Left lung (tissue), 10 donors: Measurements from ENCODE around the gene TMEM86A. TPM values are rescaled to one million over a fixed set of nuclear protein-coding genes. Genes with fewer than 3 reads are reported as not detected.

Experiments
- ATAC-seq: fragments of 200-7000 bp; cut with Tn5 transposase; one replicate; pipeline ENCODE4 v1.9.1; 2020; ENCODE audit warnings: moderate library complexity
- DNase-seq, 4 donors: peaks; one replicate each; pipeline ENCODE4 v3.0.0-alpha.2; 2013 to 2020
- H3K27ac ChIP-seq, 2 donors: fragments of 200-600 bp; sonication (generic) in 1 of 2; one replicate each; pipeline versions ENCODE4 v1.5.0 to v1.8.0; 2020 to 2021
- H3K27me3 ChIP-seq, 2 donors: fragments of 200-600 bp; sonication (generic) in 1 of 2; one replicate each; pipeline versions ENCODE4 v1.5.0 to v1.8.0; 2020 to 2021
- H3K36me3 ChIP-seq, 2 donors: fragments of 200-600 bp; sonication (generic) in 1 of 2; one replicate each; pipeline versions ENCODE4 v1.5.0 to v1.8.0; 2020 to 2021
- H3K4me1 ChIP-seq, 2 donors: fragments of 200-600 bp; one replicate each; pipeline ENCODE4 v1.8.0; 2021
- H3K4me3 ChIP-seq, 2 donors: fragments of 200-600 bp; sonication (generic) in 1 of 2; one replicate each; pipeline versions ENCODE4 v1.5.0 to v1.8.0; 2020 to 2021; ENCODE audit warnings: mild to moderate bottlenecking in 1 of 2
- H3K9me3 ChIP-seq, 2 donors: fragments of 200-600 bp; sonication (generic) in 1 of 2; one replicate each; pipeline versions ENCODE4 v1.5.0 to v1.8.0; 2020 to 2021
- intact Hi-C, 2 donors: fragments of 100-400 bp; cut with DNase I; formaldehyde crosslinking; loops; one replicate each; pipeline versions ENCODE4 v1.11.2 to v1.14.2; 2022
- polyA plus RNA-seq, 6 donors: library from polyadenylated mRNA; unstranded; fragments of 120-200 nt; gene quantifications; one replicate each; pipeline ENCODE4 v1.2.1, GENCODE V29; 2013; ENCODE audit not compliant: insufficient read length in 6 of 6
- total RNA-seq, 2 donors: library from RNA; stranded (reverse); fragmentation: NEBNext Ultra II Directional; extraction: Animal tissue kit (Norgen Biotek cat#: 25700); gene quantifications; one replicate each; pipeline ENCODE4 v1.2.1, GENCODE V29; 2021
- TF ChIP-seq, protein P1 (sequence below), 2 donors: fragments of 200-600 bp; sonication (generic) in 1 of 2; IDR thresholded peaks; one replicate each; pipeline versions ENCODE4 v1.5.0 to v1.8.0; 2021; ENCODE audit warnings: antibody characterized with exemption in 2 of 2
- donor health status: DM: no; HTN: yes; CAD: no.
- donor health status: DM: no; HTN: no; CAD: no.

TMEM86A gene
- total and polyA plus RNA-seq, 8 donors: 3.2 to 9.1 (median 3.8) TPM

DNA sequence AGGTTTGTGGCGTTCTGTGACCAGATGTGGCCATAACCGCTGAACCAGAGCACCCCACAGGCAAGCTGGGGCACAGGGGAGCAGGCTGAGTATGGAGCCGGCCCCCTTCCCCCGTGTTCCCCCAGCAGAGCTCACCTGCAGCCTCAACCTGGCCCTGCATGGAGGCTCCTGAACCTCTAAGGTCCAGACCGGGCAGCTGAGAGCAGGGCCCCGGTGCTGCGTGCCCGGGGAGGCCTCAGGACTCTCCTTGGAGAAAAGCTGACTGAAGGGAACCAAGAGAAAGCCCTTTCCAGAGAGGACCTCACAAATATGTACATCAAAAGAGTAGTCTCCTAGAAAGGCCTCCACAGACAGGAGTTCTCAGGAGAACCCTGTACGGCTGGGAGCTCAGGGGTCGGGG lies 44.8 kb downstream of the TMEM86A start:
- Histone ChIP-seq H3K36me3 (no peaks in the 10 kb centered on the region), H3K9me3 (no peaks in the 10 kb centered on the region), H3K4me1 (no peaks in the 10 kb centered on the region), H3K4me3 (no peak overlapping the region), H3K27ac (no peak overlapping the region), H3K27me3 (no peaks in the 10 kb centered on the region)
- DNase-seq (no peak), ATAC-seq (no peak)
- TF ChIP-seq, protein P1, sequence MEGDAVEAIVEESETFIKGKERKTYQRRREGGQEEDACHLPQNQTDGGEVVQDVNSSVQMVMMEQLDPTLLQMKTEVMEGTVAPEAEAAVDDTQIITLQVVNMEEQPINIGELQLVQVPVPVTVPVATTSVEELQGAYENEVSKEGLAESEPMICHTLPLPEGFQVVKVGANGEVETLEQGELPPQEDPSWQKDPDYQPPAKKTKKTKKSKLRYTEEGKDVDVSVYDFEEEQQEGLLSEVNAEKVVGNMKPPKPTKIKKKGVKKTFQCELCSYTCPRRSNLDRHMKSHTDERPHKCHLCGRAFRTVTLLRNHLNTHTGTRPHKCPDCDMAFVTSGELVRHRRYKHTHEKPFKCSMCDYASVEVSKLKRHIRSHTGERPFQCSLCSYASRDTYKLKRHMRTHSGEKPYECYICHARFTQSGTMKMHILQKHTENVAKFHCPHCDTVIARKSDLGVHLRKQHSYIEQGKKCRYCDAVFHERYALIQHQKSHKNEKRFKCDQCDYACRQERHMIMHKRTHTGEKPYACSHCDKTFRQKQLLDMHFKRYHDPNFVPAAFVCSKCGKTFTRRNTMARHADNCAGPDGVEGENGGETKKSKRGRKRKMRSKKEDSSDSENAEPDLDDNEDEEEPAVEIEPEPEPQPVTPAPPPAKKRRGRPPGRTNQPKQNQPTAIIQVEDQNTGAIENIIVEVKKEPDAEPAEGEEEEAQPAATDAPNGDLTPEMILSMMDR (IDR thresholded peaks at IDR 0.05): no peak
- intact Hi-C loops: no loop called here

DNA sequence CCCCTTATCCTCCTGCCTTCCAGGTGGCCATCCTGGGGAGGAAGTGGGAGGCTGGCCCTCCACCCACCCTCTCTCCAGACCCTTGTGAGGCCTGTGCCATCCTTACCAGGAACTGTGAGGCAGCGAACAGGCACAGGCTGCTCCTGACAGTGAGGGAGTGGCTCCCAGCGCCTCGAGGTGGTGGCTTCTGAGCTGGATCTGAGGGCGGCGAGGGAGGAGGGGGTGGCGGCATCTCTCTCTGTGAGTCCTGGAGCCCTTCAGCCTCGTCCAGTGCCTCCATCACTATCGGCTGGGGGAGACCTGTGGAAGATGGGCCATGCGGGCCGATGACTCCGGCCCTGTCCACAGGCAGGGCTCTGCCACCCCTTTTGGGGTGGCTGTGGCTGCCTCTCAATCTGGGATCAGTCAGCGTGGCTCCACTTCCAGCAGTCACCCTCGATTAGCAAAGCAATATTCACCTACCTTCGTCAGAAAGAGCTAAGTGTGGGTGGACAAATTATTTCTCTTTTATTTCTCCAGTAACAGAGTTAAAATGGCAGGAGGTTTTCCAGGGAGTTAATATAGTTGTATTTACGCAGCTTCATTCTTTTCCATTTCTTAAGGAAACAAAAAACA lies 45.4 kb downstream of the TMEM86A start:
- no peaks in the 10 kb centered on the region for H3K27me3 ChIP-seq
- H3K36me3 ChIP-seq: no peaks in the 10 kb centered on the region
- DNase-seq: no peak
- no peaks in the 10 kb centered on the region for H3K9me3 ChIP-seq
- TF ChIP-seq, protein P1 (IDR thresholded peaks at IDR 0.05): no peak
- H3K4me1 ChIP-seq: no peaks in the 10 kb centered on the region
- H3K4me3 ChIP-seq: no peak overlapping the region
- ATAC-seq: no peak
- no peak overlapping the region for H3K27ac ChIP-seq
- intact Hi-C loops: no loop called here

DNA sequence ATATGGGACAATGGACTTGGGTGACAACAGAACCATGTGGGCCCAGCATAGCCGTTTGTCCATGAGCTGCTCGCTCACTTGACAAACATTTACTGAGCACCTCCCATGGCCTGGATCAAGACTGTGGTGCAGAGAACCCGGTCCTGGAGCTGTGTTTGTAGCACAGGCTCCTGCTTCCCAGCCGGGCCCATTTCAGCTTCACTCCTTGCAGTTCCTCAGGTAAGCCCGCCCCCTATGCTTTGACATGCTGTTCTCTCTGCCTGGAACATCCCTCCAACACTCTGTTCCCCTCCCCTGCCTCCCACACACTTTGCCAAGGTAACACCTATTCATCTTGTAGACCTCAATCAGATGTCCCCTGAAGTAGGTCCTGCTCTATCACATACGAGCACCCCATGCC lies 46.7 kb downstream of the TMEM86A start:
- ATAC-seq (no peak), DNase-seq (no peak)
- no peaks in the 10 kb centered on the region for H3K4me1 ChIP-seq
- intact Hi-C loops: no loop called here
- H3K27ac ChIP-seq: no peak overlapping the region
- H3K27me3 ChIP-seq: no peaks in the 10 kb centered on the region
- H3K4me3 ChIP-seq: no peak overlapping the region
- no peaks in the 10 kb centered on the region for H3K36me3 ChIP-seq
- H3K9me3 ChIP-seq: no peaks in the 10 kb centered on the region
- TF ChIP-seq, protein P1 (IDR thresholded peaks at IDR 0.05): no peak

DNA sequence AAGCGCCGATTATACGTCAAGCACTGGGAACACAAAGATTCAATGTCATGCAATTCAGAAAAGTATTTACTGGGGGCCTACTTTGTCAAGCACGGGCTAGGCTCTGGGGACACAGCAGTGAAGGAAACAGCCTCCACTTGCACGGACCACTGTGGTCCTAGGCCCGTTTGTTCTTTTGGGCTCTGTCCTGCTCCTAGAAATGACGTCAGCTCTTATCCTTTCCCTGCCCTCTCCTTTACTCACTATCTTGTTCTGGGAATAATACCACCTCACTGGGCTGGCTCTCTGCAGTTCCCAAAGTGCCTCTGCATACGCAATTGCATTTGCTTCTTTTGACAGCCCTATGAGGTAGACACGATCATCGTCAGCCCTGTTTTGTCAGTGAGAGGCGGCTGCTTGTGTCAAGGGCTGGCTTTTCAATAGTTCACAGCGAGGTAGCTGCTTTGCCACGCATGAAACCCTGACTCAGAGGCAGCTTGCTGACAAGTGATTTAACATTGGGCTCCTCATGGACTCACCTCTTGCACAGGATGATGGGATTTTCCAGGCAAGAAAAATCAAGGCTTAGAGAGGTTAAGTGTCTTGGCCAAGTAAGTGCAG lies 50.3 kb downstream of the TMEM86A start:
- DNase-seq (no peak), ATAC-seq (no peak)
- H3K4me3 ChIP-seq: no peak overlapping the region
- intact Hi-C loops: no loop called here
- no peaks in the 10 kb centered on the region for H3K4me1 ChIP-seq
- TF ChIP-seq, protein P1 (IDR thresholded peaks at IDR 0.05): no peak
- no peaks in the 10 kb centered on the region for H3K9me3 ChIP-seq
- H3K27ac ChIP-seq: no peak overlapping the region
- no peaks in the 10 kb centered on the region for H3K36me3 ChIP-seq
- H3K27me3 ChIP-seq: no peaks in the 10 kb centered on the region

DNA sequence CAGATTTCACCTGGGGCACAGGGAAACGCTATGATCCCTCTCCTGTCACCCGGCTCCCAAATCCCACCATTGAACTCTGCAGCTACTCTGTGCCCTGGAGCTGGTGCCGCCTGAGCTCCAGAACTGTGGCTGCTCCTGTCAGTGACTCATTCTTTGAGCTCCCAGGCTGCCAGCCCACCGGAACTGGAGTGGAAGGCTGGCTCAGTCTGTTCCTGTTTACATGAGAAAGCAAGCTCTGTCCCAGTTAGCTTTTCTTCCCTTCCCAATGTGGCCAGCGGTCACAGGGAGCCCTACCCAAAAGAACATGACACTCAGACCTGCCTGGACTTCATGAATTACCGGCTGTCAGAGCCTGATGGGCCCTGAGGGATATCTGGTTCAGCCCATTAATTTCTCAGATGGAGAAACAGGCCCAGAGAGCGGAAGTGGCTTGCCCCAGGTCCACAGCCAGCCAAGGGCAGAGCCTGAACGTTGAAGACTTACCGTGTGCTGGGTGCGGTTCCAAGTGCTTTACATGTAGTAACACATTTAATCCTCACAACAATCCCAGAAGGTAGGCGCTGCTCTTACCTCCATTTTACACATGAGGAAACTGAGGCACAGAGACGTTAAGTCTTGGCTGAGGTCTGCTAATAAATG lies 51.2 kb downstream of the TMEM86A start:
- TF ChIP-seq, protein P1 (IDR thresholded peaks at IDR 0.05): no peak
- no peaks in the 10 kb centered on the region for H3K9me3 ChIP-seq
- no peaks in the 10 kb centered on the region for H3K27me3 ChIP-seq
- no peak overlapping the region for H3K27ac ChIP-seq
- no peaks in the 10 kb centered on the region for H3K4me1 ChIP-seq
- H3K36me3 ChIP-seq: no peaks in the 10 kb centered on the region
- intact Hi-C loops: no loop called here
- peak; percentile 57 for ATAC-seq
- DNase-seq: no peak
- no peak overlapping the region for H3K4me3 ChIP-seq
